Epithelial cell of proximal tubule (primary cell): ENCODE measurements around the gene ATP8A2. TPM values are rescaled to one million over a fixed set of nuclear protein-coding genes. Genes with fewer than 3 reads are reported as not detected.

Experiments
- DNase-seq: peaks from one replicate; pipeline ENCODE4 v3.0.0-alpha.2; 2011; ENCODE audit warnings: low read depth
- H3K4me3 ChIP-seq: 2 replicates; pipeline ENCODE4 v1.5.1; 2011; ENCODE audit warnings: low read depth, mild to moderate bottlenecking, low read length
- total RNA-seq: library from RNA; depleted of rRNA; stranded (reverse); fragments of >200 nt; gene quantifications from 2 replicates; pipeline ENCODE4 v1.2.3, GENCODE V29; 2015
- TF ChIP-seq, protein P1 (sequence below): conservative IDR thresholded peaks from 2 replicates; pipeline ENCODE4 v1.5.1; 2012; ENCODE audit warnings: low read depth, mild to moderate bottlenecking, low read length

Gene ATP8A2
- total RNA-seq, 1 donor from 2014 or later, result 2.2 TPM

DNA sequence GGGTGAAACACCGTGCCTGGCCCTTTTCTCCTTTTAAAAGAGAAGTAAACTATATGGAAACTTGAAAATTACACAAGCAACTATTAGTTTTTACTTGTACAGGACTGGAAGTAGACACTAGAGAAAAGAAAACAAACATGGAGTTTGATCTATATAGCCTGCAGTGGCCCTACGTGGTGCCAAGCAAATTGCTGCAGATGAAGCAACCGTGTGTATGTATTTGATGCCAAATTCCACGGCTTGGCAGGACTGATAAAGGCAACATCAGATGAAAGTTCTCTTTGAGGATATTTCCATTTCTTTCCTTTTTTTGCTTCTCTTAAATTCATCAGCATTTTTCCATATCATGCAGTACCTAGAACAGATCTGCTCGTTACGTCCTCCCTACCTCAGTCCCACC lies 49.8 kb downstream of the ATP8A2 start:
- TF ChIP-seq, protein P1, sequence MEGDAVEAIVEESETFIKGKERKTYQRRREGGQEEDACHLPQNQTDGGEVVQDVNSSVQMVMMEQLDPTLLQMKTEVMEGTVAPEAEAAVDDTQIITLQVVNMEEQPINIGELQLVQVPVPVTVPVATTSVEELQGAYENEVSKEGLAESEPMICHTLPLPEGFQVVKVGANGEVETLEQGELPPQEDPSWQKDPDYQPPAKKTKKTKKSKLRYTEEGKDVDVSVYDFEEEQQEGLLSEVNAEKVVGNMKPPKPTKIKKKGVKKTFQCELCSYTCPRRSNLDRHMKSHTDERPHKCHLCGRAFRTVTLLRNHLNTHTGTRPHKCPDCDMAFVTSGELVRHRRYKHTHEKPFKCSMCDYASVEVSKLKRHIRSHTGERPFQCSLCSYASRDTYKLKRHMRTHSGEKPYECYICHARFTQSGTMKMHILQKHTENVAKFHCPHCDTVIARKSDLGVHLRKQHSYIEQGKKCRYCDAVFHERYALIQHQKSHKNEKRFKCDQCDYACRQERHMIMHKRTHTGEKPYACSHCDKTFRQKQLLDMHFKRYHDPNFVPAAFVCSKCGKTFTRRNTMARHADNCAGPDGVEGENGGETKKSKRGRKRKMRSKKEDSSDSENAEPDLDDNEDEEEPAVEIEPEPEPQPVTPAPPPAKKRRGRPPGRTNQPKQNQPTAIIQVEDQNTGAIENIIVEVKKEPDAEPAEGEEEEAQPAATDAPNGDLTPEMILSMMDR, result no peak
- no peak overlapping the region for H3K4me3 ChIP-seq
- no peak for DNase-seq

DNA sequence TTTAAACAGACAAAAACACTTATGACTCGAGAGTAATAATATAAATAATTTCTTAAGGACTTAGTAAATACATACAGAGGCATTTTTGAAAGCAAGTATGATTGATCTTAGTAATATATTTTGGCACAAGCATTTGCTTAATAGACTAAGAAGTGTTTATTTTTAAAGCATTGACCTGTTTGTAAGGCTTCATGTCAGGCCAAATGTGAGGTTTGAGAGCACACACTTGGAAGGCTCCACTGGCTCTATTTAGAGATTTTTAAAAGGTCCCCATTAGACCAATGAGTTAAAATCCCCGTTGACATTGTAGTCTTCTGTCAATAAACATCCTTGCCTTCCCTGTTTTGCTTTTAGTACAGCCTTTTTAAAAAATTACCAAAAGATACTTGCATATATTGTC lies 50.4 kb downstream of the ATP8A2 start:
- TF ChIP-seq, protein P1, result no peak
- DNase-seq, result no peak
- no peak overlapping the region for H3K4me3 ChIP-seq

DNA sequence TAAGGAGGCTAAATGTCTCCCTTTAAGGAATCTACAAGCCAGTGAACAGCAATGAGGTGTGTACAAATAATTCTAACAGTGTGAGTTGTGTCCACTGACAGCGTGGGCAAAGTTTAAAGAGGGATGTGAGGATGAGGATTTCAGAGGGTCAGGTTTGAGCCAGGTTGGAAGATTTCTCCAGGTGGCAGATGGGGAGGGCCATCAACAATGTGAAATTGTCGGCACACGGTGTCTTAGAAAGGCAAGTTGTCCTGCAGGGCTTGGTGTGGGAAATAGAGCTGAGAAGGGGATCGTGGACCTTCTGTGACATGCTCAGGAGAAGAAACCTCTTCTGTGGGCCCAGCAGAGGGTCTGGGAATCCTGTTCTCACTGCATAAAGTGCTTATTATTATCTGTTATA lies 52.1 kb downstream of the ATP8A2 start:
- TF ChIP-seq, protein P1, result no peak
- no peak for DNase-seq
- no peak overlapping the region for H3K4me3 ChIP-seq

DNA sequence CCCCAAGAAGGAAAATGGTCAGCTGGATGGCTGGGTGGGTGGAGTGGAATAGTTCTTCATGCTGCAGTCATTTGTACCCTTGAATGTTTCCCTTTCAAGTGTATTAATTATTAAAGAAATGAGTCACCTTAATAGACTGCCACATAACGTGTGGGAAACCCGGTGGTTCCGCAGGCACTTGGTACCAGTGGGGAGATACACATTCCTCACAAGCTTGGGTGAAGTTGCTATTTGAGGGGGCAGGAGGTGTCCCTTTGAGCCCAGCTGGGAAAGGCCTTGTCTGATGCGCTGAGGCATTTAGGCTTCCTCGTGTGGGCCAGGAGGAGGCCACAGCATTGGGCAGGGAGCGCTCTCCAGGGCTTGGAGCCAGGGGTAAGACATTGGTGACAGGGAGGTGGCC lies 57.7 kb downstream of the ATP8A2 start:
- H3K4me3 ChIP-seq, result no peak overlapping the region
- DNase-seq, result peak; percentile 74
- TF ChIP-seq, protein P1, result no peak

DNA sequence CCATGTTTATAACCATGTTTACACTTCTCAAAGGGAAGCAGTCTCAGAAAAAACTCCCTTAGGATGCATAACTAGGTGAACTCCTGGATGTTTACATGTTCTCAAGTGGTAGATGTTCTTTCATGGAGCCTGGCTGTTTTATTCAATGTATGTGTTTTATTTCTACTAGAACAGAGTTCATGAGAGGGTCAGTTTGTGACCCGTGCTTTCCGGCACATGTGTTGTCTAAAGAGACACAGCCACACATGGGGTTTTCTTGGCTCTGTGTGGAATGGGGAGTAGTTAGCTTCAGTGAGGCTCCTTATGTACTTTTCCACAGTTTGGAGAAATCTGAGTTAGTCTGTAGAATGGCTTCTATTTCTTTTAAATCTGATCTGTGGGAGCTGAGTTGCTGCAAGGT lies 60.9 kb downstream of the ATP8A2 start:
- no peak overlapping the region for H3K4me3 ChIP-seq
- no peak for DNase-seq
- TF ChIP-seq, protein P1, result no peak

DNA sequence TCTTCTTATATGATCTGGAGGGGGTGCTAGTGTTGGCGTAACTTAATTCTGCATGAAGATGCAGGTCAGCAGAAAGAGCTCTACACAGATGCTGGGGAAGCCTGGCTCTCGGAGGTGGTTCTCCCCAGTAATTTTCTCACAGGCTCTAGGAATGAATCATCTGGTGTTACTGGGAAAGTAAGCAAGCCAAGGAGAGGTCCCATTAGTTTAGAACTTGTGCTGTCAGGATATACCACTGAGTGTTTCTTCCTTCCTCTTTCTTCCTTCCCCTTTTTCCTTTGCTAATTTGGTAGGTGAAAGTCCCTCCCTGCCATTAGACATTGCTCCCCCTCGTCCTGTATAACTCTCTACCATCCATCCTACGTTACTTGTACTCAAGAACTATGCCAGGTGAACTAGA lies 68.3 kb downstream of the ATP8A2 start:
- no peak overlapping the region for H3K4me3 ChIP-seq
- TF ChIP-seq, protein P1, result no peak
- DNase-seq, result no peak

DNA sequence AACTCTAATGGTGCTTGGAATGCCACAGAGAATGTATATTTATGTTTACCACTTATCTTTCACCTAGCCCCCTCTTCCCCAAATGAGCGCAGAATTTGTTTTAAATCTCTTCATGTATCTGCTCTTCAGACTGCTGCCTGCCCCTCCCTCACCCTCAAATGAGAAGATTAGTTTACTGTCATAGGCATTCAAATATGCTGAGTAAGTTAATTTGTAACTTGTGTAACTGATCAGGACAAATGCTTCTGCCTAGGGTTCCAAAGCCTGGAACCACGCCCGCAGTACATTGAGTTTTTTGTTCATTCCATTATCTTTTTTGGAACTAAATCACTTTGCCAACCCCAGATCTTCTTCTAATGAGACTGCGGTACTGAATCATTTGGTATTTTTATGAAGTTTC lies 74.5 kb downstream of the ATP8A2 start:
- no peak overlapping the region for H3K4me3 ChIP-seq
- TF ChIP-seq, protein P1, result no peak
- DNase-seq, result no peak
